DOHH2 (cell line): Measurements from ENCODE around the gene TP53BP2.

Source experiments
- H3F3A ChIP-seq: fragments of 200-600 bp; sonication (generic), shearing (Covaris generic); 2 replicates; pipeline ENCODE4 v1.6.0; 2016; ENCODE audit warnings: antibody characterized with exemption, mild to moderate bottlenecking; ENCODE audit not compliant: control insufficient read depth, insufficient read depth
- H3K27ac ChIP-seq: fragments of 200-600 bp; sonication (generic); 2 replicates; pipeline ENCODE4 v1.5.1; 2014; ENCODE audit warnings: low read depth, mild to moderate bottlenecking, low read length, moderate library complexity
- H3K27me3 ChIP-seq: fragments of 200-600 bp; sonication (generic); 2 replicates; pipeline ENCODE4 v1.6.1; 2014; ENCODE audit warnings: mild to moderate bottlenecking, low read length, mixed read lengths; ENCODE audit not compliant: control insufficient read depth
- H3K36me3 ChIP-seq: fragments of 200-600 bp; sonication (generic); 2 replicates; pipeline ENCODE4 v1.6.1; 2014; ENCODE audit warnings: mild to moderate bottlenecking, low read length, moderate library complexity, mixed read lengths; ENCODE audit not compliant: control insufficient read depth
- H3K4me1 ChIP-seq: fragments of 200-600 bp; sonication (generic); 2 replicates; pipeline ENCODE4 v1.6.1; 2014; ENCODE audit warnings: mild to moderate bottlenecking, low read length, mixed read lengths; ENCODE audit not compliant: control insufficient read depth
- H3K4me2 ChIP-seq: fragments of 200-600 bp; sonication (generic); 2 replicates; pipeline ENCODE4 v1.6.0; 2014; ENCODE audit warnings: mild to moderate bottlenecking, low read length, moderate library complexity
- H3K4me3 ChIP-seq: fragments of 200-600 bp; sonication (generic); 2 replicates; pipeline ENCODE4 v1.5.1; 2014; ENCODE audit warnings: mild to moderate bottlenecking, low read length, mixed read lengths
- H3K79me2 ChIP-seq: fragments of 200-600 bp; sonication (generic); 2 replicates; pipeline ENCODE4 v1.6.1; 2014; ENCODE audit warnings: mild to moderate bottlenecking, low read length, mixed read lengths; ENCODE audit not compliant: control insufficient read depth
- H3K9me2 ChIP-seq: fragments of 200-600 bp; sonication (generic); replicated peaks from 2 replicates; pipeline ENCODE4 v1.6.1; 2014; ENCODE audit warnings: mild to moderate bottlenecking, low read length, mixed read lengths; ENCODE audit not compliant: control insufficient read depth
- H3K9me3 ChIP-seq: fragments of 200-600 bp; sonication (generic); 2 replicates; pipeline ENCODE4 v1.6.1; 2014; ENCODE audit warnings: antibody characterized with exemption, low read length, mixed read lengths; ENCODE audit not compliant: control insufficient read depth, insufficient read depth
- H4K20me1 ChIP-seq: fragments of 200-600 bp; sonication (generic); 2 replicates; pipeline ENCODE4 v1.6.0; 2014; ENCODE audit warnings: low read depth, mild to moderate bottlenecking, antibody characterized with exemption, low read length, moderate library complexity; ENCODE audit not compliant: control insufficient read depth, insufficient read depth
- CTCF ChIP-seq: fragments of 200-600 bp; sonication (generic); IDR thresholded peaks from one replicate; pipeline ENCODE4 v1.5.1; 2014; ENCODE audit warnings: antibody characterized with exemption, mild to moderate bottlenecking, low read depth, low read length; ENCODE audit not compliant: poor library complexity, severe bottlenecking
- EZH2phosphoT487 ChIP-seq: fragments of 200-600 bp; sonication (generic); IDR thresholded peaks from 2 replicates; pipeline ENCODE4 v1.6.1; 2017; ENCODE audit warnings: borderline replicate concordance, mild to moderate bottlenecking, antibody characterized with exemption, low read length, moderate library complexity, mixed read lengths

The TP53BP2 gene

GRCh38 chr1:223780318-223780717 is 65.4 kb downstream of the TP53BP2 start:
- H3K79me2 ChIP-seq = no peaks in the 10 kb centered on the region
- H3K4me2 ChIP-seq = no peak overlapping the region
- peaks cover 45% of the 10 kb centered on the region for H3K36me3 ChIP-seq
- TF ChIP-seq EZH2phosphoT487 (no peak), CTCF (no peak)
- no peaks in the 10 kb centered on the region for H4K20me1 ChIP-seq
- H3K27ac ChIP-seq = no peak overlapping the region
- H3F3A ChIP-seq = no peaks in the 10 kb centered on the region
- H3K9me3 ChIP-seq = no peaks in the 10 kb centered on the region
- no peaks in the 10 kb centered on the region for H3K9me2 ChIP-seq
- H3K27me3 ChIP-seq = no peaks in the 10 kb centered on the region
- no peaks in the 10 kb centered on the region for H3K4me1 ChIP-seq
- H3K4me3 ChIP-seq = no peak overlapping the region

GRCh38 chr1:223776826-223777454 is 68.8 kb downstream of the TP53BP2 start:
- H3K9me2 ChIP-seq = no peaks in the 10 kb centered on the region
- H3K27me3 ChIP-seq = no peaks in the 10 kb centered on the region
- H3K4me1 ChIP-seq = peaks cover 4% of the 10 kb centered on the region; the same call in 1 of the 2 replicates
- H4K20me1 ChIP-seq = no peaks in the 10 kb centered on the region
- H3K9me3 ChIP-seq = no peaks in the 10 kb centered on the region
- H3K36me3 ChIP-seq = peaks cover 34% of the 10 kb centered on the region
- TF ChIP-seq EZH2phosphoT487 (no peak), CTCF (no peak)
- H3K4me3 ChIP-seq = no peak overlapping the region
- H3K79me2 ChIP-seq = no peaks in the 10 kb centered on the region
- H3F3A ChIP-seq = no peaks in the 10 kb centered on the region
- H3K27ac ChIP-seq = no peak overlapping the region
- H3K4me2 ChIP-seq = no peak overlapping the region

GRCh38 chr1:223776075-223776814 is 69.5 kb downstream of the TP53BP2 start:
- H3K27ac ChIP-seq = no peak overlapping the region
- peaks cover 4% of the 10 kb centered on the region; the same call in 1 of the 2 replicates for H3K4me1 ChIP-seq

More at GRCh38 chr1:223776075-223776814, 69.5 kb downstream of the TP53BP2 start:
- H3K9me2 ChIP-seq = no peaks in the 10 kb centered on the region
- H3K79me2 ChIP-seq = no peaks in the 10 kb centered on the region
- H3K9me3 ChIP-seq = no peaks in the 10 kb centered on the region
- TF ChIP-seq EZH2phosphoT487 (no peak), CTCF (no peak)
- H3K4me3 ChIP-seq = no peak overlapping the region
- H4K20me1 ChIP-seq = no peaks in the 10 kb centered on the region
- H3K36me3 ChIP-seq = peaks cover 33% of the 10 kb centered on the region
- no peaks in the 10 kb centered on the region for H3K27me3 ChIP-seq
- no peak overlapping the region for H3K4me2 ChIP-seq
- no peaks in the 10 kb centered on the region for H3F3A ChIP-seq
